Left lung (tissue), 10 donors: ENCODE results near the gene SEZ6. TPM values are rescaled to one million over a fixed set of nuclear protein-coding genes. Genes with fewer than 3 reads are reported as not detected.

Experiments
- ATAC-seq: fragments of 200-7000 bp; cut with Tn5 transposase; one replicate; pipeline ENCODE4 v1.9.1; 2020; ENCODE audit warnings: moderate library complexity
- DNase-seq, 4 donors: peaks; one replicate each; pipeline ENCODE4 v3.0.0-alpha.2; 2013 to 2020
- H3K27ac ChIP-seq, 2 donors: fragments of 200-600 bp; sonication (generic) in 1 of 2; one replicate each; pipeline versions ENCODE4 v1.5.0 to v1.8.0; 2020 to 2021
- H3K27me3 ChIP-seq, 2 donors: fragments of 200-600 bp; sonication (generic) in 1 of 2; one replicate each; pipeline versions ENCODE4 v1.5.0 to v1.8.0; 2020 to 2021
- H3K36me3 ChIP-seq, 2 donors: fragments of 200-600 bp; sonication (generic) in 1 of 2; one replicate each; pipeline versions ENCODE4 v1.5.0 to v1.8.0; 2020 to 2021
- H3K4me1 ChIP-seq, 2 donors: fragments of 200-600 bp; one replicate each; pipeline ENCODE4 v1.8.0; 2021
- H3K4me3 ChIP-seq, 2 donors: fragments of 200-600 bp; sonication (generic) in 1 of 2; one replicate each; pipeline versions ENCODE4 v1.5.0 to v1.8.0; 2020 to 2021; ENCODE audit warnings: mild to moderate bottlenecking in 1 of 2
- H3K9me3 ChIP-seq, 2 donors: fragments of 200-600 bp; sonication (generic) in 1 of 2; one replicate each; pipeline versions ENCODE4 v1.5.0 to v1.8.0; 2020 to 2021
- CTCF ChIP-seq, 2 donors: fragments of 200-600 bp; sonication (generic) in 1 of 2; IDR thresholded peaks; one replicate each; pipeline versions ENCODE4 v1.5.0 to v1.8.0; 2021; ENCODE audit warnings: antibody characterized with exemption in 2 of 2
- intact Hi-C, 2 donors: fragments of 100-400 bp; cut with DNase I; formaldehyde crosslinking; loops; one replicate each; pipeline versions ENCODE4 v1.11.2 to v1.14.2; 2022
- polyA plus RNA-seq, 6 donors: library from polyadenylated mRNA; unstranded; fragments of 120-200 nt; gene quantifications; one replicate each; pipeline ENCODE4 v1.2.1, GENCODE V29; 2013; ENCODE audit not compliant: insufficient read length in 6 of 6
- total RNA-seq, 2 donors: library from RNA; stranded (reverse); fragmentation: NEBNext Ultra II Directional; extraction: Animal tissue kit (Norgen Biotek cat#: 25700); gene quantifications; one replicate each; pipeline ENCODE4 v1.2.1, GENCODE V29; 2021
- donor health status: DM: no; HTN: yes; CAD: no.
- donor health status: DM: no; HTN: no; CAD: no.

The SEZ6 gene
- total and polyA plus RNA-seq, 8 donors: 0.09 to 1.2 (median 0.81) TPM; not detected in 1

GRCh38 chr17:28911411-28912045, 94.3 kb downstream of the SEZ6 start:
- Histone ChIP-seq H3K27ac (peak overlapping the region; percentile 20 to 34), H3K9me3 (no peaks in the 10 kb centered on the region), H3K36me3 (peaks cover 0 to 100% of the 10 kb centered on the region in 2 donors), H3K4me3 (no peak overlapping the region), H3K4me1 (peaks cover 15 to 29% of the 10 kb centered on the region in 2 donors), H3K27me3 (no peaks in the 10 kb centered on the region)
- intact Hi-C loops: no loop called here
- ATAC-seq: no peak
- no peak for TF ChIP-seq CTCF (IDR thresholded peaks at IDR 0.05)
- DNase-seq: no peak

GRCh38 chr17:28910534-28910933, 95.3 kb downstream of the SEZ6 start:
- Histone ChIP-seq H3K27ac (no peak overlapping the region), H3K9me3 (no peaks in the 10 kb centered on the region), H3K4me3 (no peak overlapping the region), H3K4me1 (peaks cover 15 to 25% of the 10 kb centered on the region in 2 donors), H3K27me3 (no peaks in the 10 kb centered on the region), H3K36me3 (peaks cover 0 to 100% of the 10 kb centered on the region in 2 donors)
- TF ChIP-seq CTCF (IDR thresholded peaks at IDR 0.05): no peak
- ATAC-seq (no peak), DNase-seq (no peak)
- intact Hi-C loops: no loop called here

GRCh38 chr17:28908640-28909167, 97.1 kb downstream of the SEZ6 start:
- TF ChIP-seq CTCF (IDR thresholded peaks at IDR 0.05): no peak
- DNase-seq (no peak), ATAC-seq (peak; percentile 57)
- peaks cover 0 to 85% of the 10 kb centered on the region in 2 donors for H3K36me3 ChIP-seq
- H3K4me1 ChIP-seq: peaks cover 15 to 27% of the 10 kb centered on the region in 2 donors
- peak overlapping the region; percentile 45 to 86 for H3K27ac ChIP-seq
- no peaks in the 10 kb centered on the region for H3K27me3 ChIP-seq
- no peak overlapping the region for H3K4me3 ChIP-seq
- intact Hi-C loops: no loop called here
- H3K9me3 ChIP-seq: no peaks in the 10 kb centered on the region

- DNase-seq: peak in 1 of 4 donors; percentile 72
- no peak for ATAC-seq
- Histone ChIP-seq H3K9me3 (no peaks in the 10 kb centered on the region), H3K4me1 (peaks cover 15 to 35% of the 10 kb centered on the region in 2 donors), H3K36me3 (peaks cover 0 to 77% of the 10 kb centered on the region in 2 donors), H3K27ac (peak overlapping the region; percentile 45 to 86), H3K4me3 (no peak overlapping the region), H3K27me3 (no peaks in the 10 kb centered on the region)
- TF ChIP-seq CTCF (IDR thresholded peaks at IDR 0.05): no peak
- intact Hi-C loops: no loop called here
Measured at GRCh38 chr17:28907709-28908475, 97.9 kb downstream of the SEZ6 start.
